ENCODE data around the gene RPS14. TPM values are rescaled to one million over a fixed set of nuclear protein-coding genes. Genes with fewer than 3 reads are reported as not detected.
A peak's percentile ranks its signal among the peaks of the same experiment; 100 is the strongest.

Gene RPS14
- total RNA-seq, 1 experiment from 2014 or later: 3,085 TPM

- no peak for DNase-seq (ENCODE audit: low read depth)
- in situ Hi-C loops (cut with HindIII; ENCODE audit: low pct_unique_long_range_greater_than_20kb, low sequenced_read_pairs): no loop called here
Measured at GRCh38 chr5:150397146-150397781, 52.3 kb downstream of the RPS14 start.

- in situ Hi-C loops (cut with HindIII; ENCODE audit: low pct_unique_long_range_greater_than_20kb, low sequenced_read_pairs): no loop called here
- DNase-seq (ENCODE audit: low read depth): no peak
Measured at GRCh38 chr5:150396267-150396666, 53.3 kb downstream of the RPS14 start.

- no peak for DNase-seq (ENCODE audit: low read depth)
- in situ Hi-C loops (cut with HindIII; ENCODE audit: low pct_unique_long_range_greater_than_20kb, low sequenced_read_pairs): no loop called here
Measured at GRCh38 chr5:150395688-150395975, 53.9 kb downstream of the RPS14 start.

GRCh38 chr5:150394912-150395687 lies 54.4 kb downstream of the RPS14 start:
- in situ Hi-C loops (cut with HindIII; ENCODE audit: low pct_unique_long_range_greater_than_20kb, low sequenced_read_pairs): no loop called here
- DNase-seq (ENCODE audit: low read depth): no peak

GRCh38 chr5:150394131-150394530 lies 55.4 kb downstream of the RPS14 start:
- in situ Hi-C loops (cut with HindIII; ENCODE audit: low pct_unique_long_range_greater_than_20kb, low sequenced_read_pairs): no loop called here

DNA sequence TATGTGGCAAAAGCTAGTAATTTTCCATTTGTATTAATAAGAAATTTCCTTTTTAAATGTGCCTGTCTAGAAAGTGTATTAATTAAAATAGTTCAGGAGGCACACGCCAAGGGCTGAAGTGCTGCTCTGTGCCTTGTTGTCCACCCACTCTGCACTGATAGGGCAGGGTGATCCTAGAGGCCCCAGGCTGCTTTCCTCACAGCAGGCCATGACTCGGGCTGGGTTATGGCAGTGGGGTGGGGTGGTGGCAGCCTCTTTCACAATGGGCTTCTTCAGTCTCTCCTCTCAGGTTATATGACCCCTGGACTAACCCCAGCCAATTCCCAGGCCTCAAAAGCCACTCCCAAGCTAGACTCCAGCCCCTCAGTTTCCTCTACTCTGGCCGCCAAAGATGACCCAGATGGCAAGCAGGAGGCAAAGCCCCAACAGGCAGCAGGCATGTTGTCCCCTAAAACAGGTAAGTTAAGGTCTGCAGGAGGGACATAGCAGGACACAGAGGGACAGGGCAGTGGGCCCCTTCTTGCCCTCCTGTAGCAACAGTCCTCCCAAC lies 56.4 kb downstream of the RPS14 start:
- in situ Hi-C loops (cut with HindIII; ENCODE audit: low pct_unique_long_range_greater_than_20kb, low sequenced_read_pairs): no loop called here
- DNase-seq (ENCODE audit: low read depth): no peak

More at GRCh38 chr5:150394131-150394530, 55.4 kb downstream of the RPS14 start:
- peak; percentile 12 for DNase-seq (ENCODE audit: low read depth)

GRCh38 chr5:150392680-150393079 lies 56.9 kb downstream of the RPS14 start:
- in situ Hi-C loops (cut with HindIII; ENCODE audit: low pct_unique_long_range_greater_than_20kb, low sequenced_read_pairs): no loop called here
- no peak for DNase-seq (ENCODE audit: low read depth)

Other genes starting within 250 kb of the RPS14 start
- gene CAMK2A, start 160.0 kb downstream of the RPS14 start, total RNA-seq (2014; rRNA removed; shearing (Covaris generic); ENCODE audit: low replicate concordance): not detected in 2 replicates
- gene ARSI, start 146.8 kb downstream of the RPS14 start, total RNA-seq (2014; rRNA removed; shearing (Covaris generic); ENCODE audit: low replicate concordance): not detected in 2 replicates
- 46.0 and 53.1 TPM in 2 replicates for gene TCOF1, start 92.0 kb downstream of the RPS14 start, total RNA-seq (2014; rRNA removed; shearing (Covaris generic); ENCODE audit: low replicate concordance)
- 29.4 and 30.7 TPM in 2 replicates for gene CD74, start 36.8 kb downstream of the RPS14 start, total RNA-seq (2014; rRNA removed; shearing (Covaris generic); ENCODE audit: low replicate concordance)
- gene NDST1, start 58.4 kb upstream of the RPS14 start, total RNA-seq (2014; rRNA removed; shearing (Covaris generic); ENCODE audit: low replicate concordance): 42.3 and 58.2 TPM in 2 replicates
- gene SYNPO, start 190.9 kb upstream of the RPS14 start, total RNA-seq (2014; rRNA removed; shearing (Covaris generic); ENCODE audit: low replicate concordance): 1.1 and 1.2 TPM in 2 replicates
- not detected in 2 replicates for gene MYOZ3, start 211.5 kb upstream of the RPS14 start, total RNA-seq (2014; rRNA removed; shearing (Covaris generic); ENCODE audit: low replicate concordance)

Data from Caki2 (cell line).